GM21360 (cell line): ENCODE results near the gene UQCR10.

Experiments
- ATAC-seq: cut with Tn5 transposase; IDR thresholded peaks from one replicate; pipeline ENCODE4 v1.9.1; 2021; ENCODE audit warnings: mild to moderate bottlenecking, moderate library complexity; ENCODE audit not compliant: unreplicated experiment

Gene UQCR10

GRCh38 chr22:29767171-29768051 lies at the start of gene UQCR10:
UQCR10 (plus strand) TSS chr22:29767369; CDS start chr22:29767399, 30 bp downstream.
- ATAC-seq: peak; percentile 60

GRCh38 chr22:29717789-29718188 lies 49.4 kb upstream of the UQCR10 start:
- no peak for ATAC-seq

- no peak for ATAC-seq
Observed at GRCh38 chr22:29718949-29719898, 47.9 kb upstream of the UQCR10 start.

- ATAC-seq: no peak
Observed at GRCh38 chr22:29719899-29720645, 47.1 kb upstream of the UQCR10 start, which contains the start of gene CABP7. CABP7 (plus strand) TSS chr22:29720003; CDS start chr22:29720425, 422 bp downstream.

GRCh38 chr22:29720811-29721323 lies 46.3 kb upstream of the UQCR10 start:
- no peak for ATAC-seq

- no peak for ATAC-seq
Observed at GRCh38 chr22:29722151-29722550, 45.0 kb upstream of the UQCR10 start.

GRCh38 chr22:29722587-29722986 lies 44.6 kb upstream of the UQCR10 start:
- no peak for ATAC-seq

GRCh38 chr22:29723766-29724165 lies 43.4 kb upstream of the UQCR10 start:
- no peak for ATAC-seq

GRCh38 chr22:29724843-29725242 lies 42.3 kb upstream of the UQCR10 start:
- no peak for ATAC-seq

GRCh38 chr22:29726106-29726505 lies 41.1 kb upstream of the UQCR10 start:
- no peak for ATAC-seq

GRCh38 chr22:29726512-29727130 lies 40.5 kb upstream of the UQCR10 start:
- ATAC-seq: no peak

GRCh38 chr22:29727131-29727523 lies 40.0 kb upstream of the UQCR10 start:
- no peak for ATAC-seq

- no peak for ATAC-seq
Observed at GRCh38 chr22:29729161-29729560, 38.0 kb upstream of the UQCR10 start.

- ATAC-seq: no peak
Observed at GRCh38 chr22:29731058-29731850, 35.9 kb upstream of the UQCR10 start.

- ATAC-seq: no peak
Observed at GRCh38 chr22:29732883-29733282, 34.3 kb upstream of the UQCR10 start.

- ATAC-seq: no peak
Observed at GRCh38 chr22:29733362-29734201, 33.6 kb upstream of the UQCR10 start.

GRCh38 chr22:29734406-29734805 lies 32.8 kb upstream of the UQCR10 start:
- no peak for ATAC-seq

- no peak for ATAC-seq
Observed at GRCh38 chr22:29734838-29735237, 32.3 kb upstream of the UQCR10 start.
